Neural cell (in vitro differentiated cells): ENCODE results near the gene CATSPERB. TPM values are rescaled to one million over a fixed set of nuclear protein-coding genes. Genes with fewer than 3 reads are reported as not detected.

Source experiments
- polyA plus RNA-seq: library from polyadenylated mRNA; depleted of rRNA; stranded (reverse); fragments of >200 nt; gene quantifications from 2 replicates; pipeline ENCODE4 v1.2.3, GENCODE V29; 2014
- small RNA-seq, 3 experiments: library from RNA; depleted of rRNA; stranded (forward); fragments of <200 nt; gene quantifications; one replicate each; pipeline ENCODE3, GENCODE V24; 2012

Gene CATSPERB
- polyA plus RNA-seq, 1 donor from 2014 or later, result not detected

Small RNAs within 50 kb of the gene (small RNA-seq; reads per million reads assigned to genes)
- gene AL133373.1 (0 reads per million in 3 experiments), gene POLR3GP1 (0 reads per million in 3 experiments), gene RF00012 (0 to 0.41 (median 0.10) reads per million in 3 experiments)

Other genes with a start within 250 kb of the CATSPERB start
- gene PPP4R3A, start 221.8 kb downstream of the CATSPERB start, polyA plus RNA-seq, result 94.3 and 99.4 TPM in 2 replicates
- 0.54 and 2.1 TPM in 2 replicates for gene TC2N, start 135.4 kb upstream of the CATSPERB start, polyA plus RNA-seq
- gene FBLN5, start 215.6 kb upstream of the CATSPERB start, polyA plus RNA-seq, result 0.78 and 1.5 TPM in 2 replicates